ENCODE measurements around the gene ABCB6.

- TF ChIP-seq POLR2A (IDR thresholded peaks at IDR 0.05; ENCODE audit: low read length): no peak
- TF ChIP-seq GATA1 (IDR thresholded peaks at IDR 0.05; ENCODE audit: low read depth, low read length): no peak
Measured at GRCh38 chr2:219168932-219169331, 49.8 kb downstream of the ABCB6 start.

Data from erythroblast (primary cell).